Mucosa of gallbladder (tissue), 1 donor: Measurements from ENCODE around the gene HOOK1. TPM values are rescaled to one million over a fixed set of nuclear protein-coding genes. Genes with fewer than 3 reads are reported as not detected.
"Not testable (repeated sequence)": the region's sequence is repeated elsewhere in the genome, so short reads cannot be mapped to it uniquely, and the experiment has no call there.

Experiments
- DNase-seq: peaks from one replicate; pipeline ENCODE4 v3.0.0-alpha.2; 2020; ENCODE audit warnings: low spot score
- total RNA-seq: library from RNA; stranded (reverse); gene quantifications from one replicate; pipeline ENCODE4 v1.2.1, GENCODE V29; 2021
- donor health status: DM: no; HTN: no; CAD: no.

Gene HOOK1
- total RNA-seq, 1 donor from 2014 or later = 29.5 TPM

- no peak for DNase-seq
Observed at GRCh38 chr1:59819566-59820438, 5.1 kb downstream of the HOOK1 start.

GRCh38 chr1:59827055-59827643, 12.4 kb downstream of the HOOK1 start:
- DNase-seq = no peak

DNA sequence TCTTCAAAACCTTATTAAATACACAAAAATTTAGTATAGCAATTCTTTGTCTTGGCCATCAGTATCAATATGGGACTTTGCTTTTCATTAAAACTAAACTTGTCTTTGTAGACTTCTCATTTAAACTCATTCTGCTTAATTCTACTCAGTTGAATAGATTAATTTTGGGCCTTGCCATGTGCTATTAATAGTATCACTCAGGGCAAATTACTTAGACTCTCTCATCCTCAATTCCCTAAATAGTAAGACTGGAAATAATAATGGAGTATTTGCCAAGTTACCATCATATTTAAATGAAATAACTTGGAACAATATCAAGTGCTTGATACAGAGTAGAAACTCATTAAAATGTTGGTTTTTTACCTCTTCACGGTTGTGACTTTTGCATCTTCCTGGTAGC, 13.4 kb downstream of the HOOK1 start:
- no peak for DNase-seq

DNA sequence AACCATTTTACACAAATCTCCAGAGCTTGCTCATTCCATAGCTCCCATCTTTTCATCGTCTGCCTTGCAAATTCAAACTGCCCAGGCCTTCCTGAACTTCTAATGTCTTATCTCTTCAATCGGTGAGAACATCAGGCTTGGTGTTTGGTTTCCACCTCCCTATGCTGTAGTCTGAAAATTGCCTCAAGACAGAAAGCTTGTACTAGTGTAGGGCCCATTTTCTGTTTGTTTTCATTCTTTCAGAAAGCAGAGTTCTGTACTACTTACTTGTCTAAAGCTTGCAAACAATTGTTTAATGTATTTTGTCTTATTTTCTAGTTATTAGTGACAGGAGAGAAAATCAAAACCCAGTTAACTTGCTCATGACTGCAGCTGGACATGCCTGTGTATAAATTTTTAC, 16.8 kb downstream of the HOOK1 start:
- no peak for DNase-seq

DNA sequence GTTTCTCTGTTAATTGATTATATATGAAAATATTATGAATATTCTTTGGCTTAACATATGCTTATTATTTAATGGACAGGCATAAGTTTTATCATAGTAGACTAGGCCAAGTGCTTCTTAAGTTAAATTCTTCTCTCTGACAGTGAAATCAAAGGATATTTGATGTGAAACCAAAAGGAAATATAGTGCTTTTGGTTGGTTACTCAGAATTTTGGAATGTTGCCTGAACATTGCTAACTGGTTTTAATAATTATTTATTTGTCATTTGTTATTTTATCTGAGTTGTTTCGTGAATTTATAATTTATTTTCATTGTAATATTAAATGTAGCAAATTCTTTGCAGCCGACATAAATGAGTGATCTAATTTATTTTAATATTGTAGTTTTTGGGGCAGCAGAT, 18.3 kb downstream of the HOOK1 start:
- DNase-seq = no peak

DNA sequence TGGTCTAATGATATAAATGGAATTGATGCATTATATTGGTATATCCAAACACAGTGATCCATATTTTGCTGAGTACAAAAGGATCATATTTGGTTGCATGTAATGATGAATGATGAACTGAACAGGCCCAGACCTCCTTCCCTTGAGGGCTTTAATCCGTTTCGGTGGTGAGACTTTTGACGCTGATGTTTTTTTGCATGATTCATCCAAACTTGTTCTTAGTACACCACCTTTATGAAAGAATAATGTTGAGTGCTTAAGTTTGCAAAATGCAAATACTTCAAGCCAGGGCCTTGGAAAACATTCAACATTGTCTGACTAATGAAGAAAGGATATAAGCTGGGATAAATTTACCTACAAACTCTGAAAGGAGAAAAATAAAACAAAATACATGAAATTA, 19.2 kb downstream of the HOOK1 start:
- no peak for DNase-seq

DNA sequence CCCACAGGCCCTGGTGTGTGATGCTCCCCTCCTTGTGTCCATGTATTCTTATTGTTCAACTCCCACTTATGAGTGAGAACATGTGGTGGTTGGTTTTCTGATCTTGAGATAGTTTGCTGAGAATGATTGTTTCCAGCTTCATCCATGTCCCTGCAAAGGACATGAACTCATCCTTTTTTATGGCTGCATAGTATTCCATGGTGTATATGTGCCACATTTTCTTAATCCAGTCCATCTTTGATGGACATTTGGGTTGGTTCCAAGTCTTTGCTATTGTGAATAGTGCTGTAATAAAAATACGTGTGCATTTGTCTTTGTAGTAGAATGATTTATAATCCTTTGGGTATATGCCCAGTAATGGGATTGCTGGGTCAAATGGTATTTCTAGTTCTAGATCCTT, 23.1 kb downstream of the HOOK1 start:
- not testable (repeated sequence) for DNase-seq

- DNase-seq = no peak
Observed at GRCh38 chr1:59845091-59845490, 30.3 kb downstream of the HOOK1 start.

GRCh38 chr1:59846209-59846894, 31.6 kb downstream of the HOOK1 start:
- DNase-seq = no peak

DNA sequence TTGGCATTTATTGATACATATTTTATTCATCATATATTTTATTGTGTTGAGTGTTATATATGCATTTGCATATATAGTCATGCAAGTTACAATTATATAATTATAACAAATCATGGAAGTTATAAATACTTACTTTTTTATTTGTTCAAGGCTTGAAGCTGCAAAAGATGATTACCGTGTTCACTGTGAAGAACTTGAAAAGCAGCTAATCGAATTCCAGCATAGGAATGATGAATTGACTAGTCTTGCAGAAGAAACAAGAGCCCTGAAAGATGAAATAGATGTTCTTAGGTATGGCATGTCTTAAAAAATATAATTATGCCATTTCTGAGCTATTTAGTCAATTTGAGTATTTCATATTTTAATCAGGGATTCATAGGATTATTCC, 32.1 kb downstream of the HOOK1 start:
- DNase-seq = no peak

GRCh38 chr1:59852117-59852516, 37.4 kb downstream of the HOOK1 start:
- no peak for DNase-seq

GRCh38 chr1:59855297-59855696, 40.5 kb downstream of the HOOK1 start:
- DNase-seq = not testable (repeated sequence)

GRCh38 chr1:59856725-59857338, 42.1 kb downstream of the HOOK1 start:
- DNase-seq = peak; percentile 39

- no peak for DNase-seq
Observed at GRCh38 chr1:59857679-59858354, 43.1 kb downstream of the HOOK1 start.

DNA sequence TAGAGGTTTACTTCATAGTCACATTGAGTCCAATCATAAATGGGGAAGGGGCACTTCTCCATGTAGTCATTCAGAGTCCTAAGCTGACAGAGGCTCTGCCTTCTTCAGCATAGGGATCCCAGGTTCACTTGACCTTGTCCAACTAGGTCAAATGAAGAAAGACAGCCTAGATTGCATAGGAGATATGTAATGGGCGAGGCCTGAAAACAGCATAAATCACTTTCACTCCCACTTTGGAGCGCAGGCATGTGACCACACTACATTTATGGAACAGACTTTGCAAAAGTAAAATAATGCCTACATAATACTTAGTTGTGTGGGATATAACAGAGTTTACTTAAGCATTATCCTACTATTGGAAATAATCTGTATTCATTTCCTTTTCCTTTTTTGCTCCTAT, 51.7 kb downstream of the HOOK1 start:
- no peak for DNase-seq

DNA sequence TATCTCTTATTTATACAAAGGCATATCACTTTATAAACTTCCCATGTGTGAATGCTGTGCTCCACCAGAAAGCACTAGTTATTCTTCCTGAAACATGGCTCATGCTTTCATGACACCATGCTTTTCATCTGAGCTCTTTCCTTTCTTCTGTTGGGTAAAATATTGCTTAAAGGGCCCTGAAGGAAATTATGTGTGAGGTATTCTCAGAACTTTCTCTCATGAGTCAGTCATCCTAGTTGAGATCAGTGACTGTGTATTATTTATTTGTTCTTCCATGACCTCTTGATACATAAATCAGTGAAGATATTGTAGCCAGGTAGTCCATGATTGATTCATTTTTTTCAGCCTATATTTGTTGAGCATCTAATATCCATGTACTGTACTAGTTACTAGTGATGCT, 57.0 kb downstream of the HOOK1 start:
- DNase-seq = no peak

DNA sequence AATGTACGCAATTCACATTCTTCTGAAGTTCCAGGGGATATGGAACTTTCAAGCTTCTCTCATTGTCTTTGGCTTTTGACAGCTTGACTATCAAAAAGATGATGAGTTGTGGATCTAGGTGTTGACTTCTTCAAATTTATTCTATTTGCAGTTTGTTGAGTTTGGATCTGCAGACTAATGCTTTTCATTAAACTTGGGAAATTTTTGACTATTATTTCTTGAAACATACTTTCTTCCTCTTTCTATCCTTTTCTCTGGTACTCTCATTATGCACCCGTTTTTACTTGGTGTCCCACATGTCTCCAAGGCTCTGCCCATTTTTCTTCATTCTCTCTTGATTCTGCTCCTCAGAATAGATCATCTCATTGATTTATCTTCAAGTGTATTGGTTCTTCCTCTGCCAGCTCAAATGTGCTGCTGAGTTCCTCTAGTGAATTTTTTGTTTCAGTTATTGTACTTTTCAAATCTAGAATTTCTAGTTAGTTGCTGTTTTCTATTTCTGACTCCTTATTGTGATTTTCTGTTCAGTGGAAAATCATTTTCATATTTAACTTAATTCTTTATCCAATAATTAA, 62.4 kb downstream of the HOOK1 start:
- no peak for DNase-seq

GRCh38 chr1:59878370-59878769, 63.6 kb downstream of the HOOK1 start:
- no peak for DNase-seq

DNA sequence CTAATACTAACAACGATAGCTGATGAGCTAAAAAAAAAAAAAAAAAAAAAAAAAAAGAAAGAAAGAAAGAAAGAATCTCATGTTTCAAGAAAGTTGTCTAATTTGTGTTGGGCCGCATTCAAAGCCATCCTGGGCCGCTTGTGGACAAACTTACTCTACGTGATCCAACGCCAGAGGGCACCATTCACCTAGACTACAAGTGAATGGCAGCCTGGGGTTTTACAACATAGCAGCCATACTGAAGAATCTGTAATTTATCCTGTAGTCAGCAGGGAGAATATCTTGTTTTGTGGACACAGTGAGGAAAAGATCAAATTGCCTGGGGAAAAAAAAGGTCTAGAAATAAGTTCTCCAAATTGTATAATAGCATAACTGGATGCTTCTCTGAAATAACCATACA, 64.8 kb downstream of the HOOK1 start:
- DNase-seq = peak; percentile 78

- no peak for DNase-seq
Observed at GRCh38 chr1:59879996-59880505, 65.3 kb downstream of the HOOK1 start.

- no peak for DNase-seq
Observed at GRCh38 chr1:59880735-59881134, 66.0 kb downstream of the HOOK1 start.
